KMS-11 (cell line): ENCODE results near the gene RFTN1.

ENCODE experiments used
- H2AFZ ChIP-seq: fragments of 200-600 bp; sonication (generic); 2 replicates; pipeline ENCODE4 v1.6.1; 2016; ENCODE audit warnings: antibody characterized with exemption, mixed run types, low read depth
- H3K27ac ChIP-seq: fragments of 200-600 bp; sonication (generic); 2 replicates; pipeline ENCODE4 v1.6.1; 2016; ENCODE audit warnings: mild to moderate bottlenecking, mixed run types
- H3K27me3 ChIP-seq: fragments of 200-600 bp; sonication (generic); 2 replicates; pipeline ENCODE4 v1.6.1; 2017; ENCODE audit warnings: mild to moderate bottlenecking, low read depth, mixed run types, moderate library complexity; ENCODE audit not compliant: insufficient read depth
- H3K36me3 ChIP-seq: fragments of 200-600 bp; sonication (generic); 2 replicates; pipeline ENCODE4 v1.6.1; 2017; ENCODE audit warnings: mild to moderate bottlenecking, mixed run types; ENCODE audit not compliant: insufficient read depth
- H3K4me1 ChIP-seq: fragments of 200-600 bp; sonication (generic); 2 replicates; pipeline ENCODE4 v1.6.1; 2016; ENCODE audit warnings: mild to moderate bottlenecking, low read depth, mixed run types; ENCODE audit not compliant: poor library complexity, severe bottlenecking
- H3K4me2 ChIP-seq: fragments of 200-600 bp; sonication (generic); 2 replicates; pipeline ENCODE4 v1.7.0; 2016; ENCODE audit warnings: mild to moderate bottlenecking, mixed run types
- H3K4me3 ChIP-seq: fragments of 200-600 bp; sonication (generic); IDR thresholded peaks from 2 replicates; pipeline ENCODE4 v1.6.1; 2017; ENCODE audit warnings: low read depth, low read length, mixed read lengths; ENCODE audit not compliant: insufficient read depth
- H3K79me2 ChIP-seq: fragments of 200-600 bp; sonication (generic); 2 replicates; pipeline ENCODE4 v1.6.1; 2016; ENCODE audit warnings: low read depth, mixed run types; ENCODE audit not compliant: insufficient read depth
- H3K9ac ChIP-seq: fragments of 200-600 bp; sonication (generic); 2 replicates; pipeline ENCODE4 v1.6.1; 2016; ENCODE audit warnings: mild to moderate bottlenecking, mixed run types
- H4K20me1 ChIP-seq: fragments of 200-600 bp; sonication (generic); 2 replicates; pipeline ENCODE4 v1.6.1; 2016; ENCODE audit warnings: mild to moderate bottlenecking, mixed run types; ENCODE audit not compliant: insufficient read depth
- TF ChIP-seq, protein P1 (sequence below): fragments of 200-600 bp; sonication (generic); conservative IDR thresholded peaks from 2 replicates; pipeline ENCODE4 v1.6.1; 2017; ENCODE audit warnings: low read depth, mild to moderate bottlenecking, antibody characterized with exemption, low read length, moderate library complexity, mixed read lengths

The RFTN1 gene

GRCh38 chr3:16378415-16378814 is 135.1 kb downstream of the RFTN1 start:
- Histone ChIP-seq H3K4me1 (no peaks in the 10 kb centered on the region), H3K79me2 (no peaks in the 10 kb centered on the region), H3K9ac (no peak overlapping the region), H3K27ac (no peak overlapping the region), H3K4me3 (no peak overlapping the region), H3K4me2 (no peak overlapping the region), H3K27me3 (no peaks in the 10 kb centered on the region), H4K20me1 (no peaks in the 10 kb centered on the region), H2AFZ (no peak overlapping the region), H3K36me3 (no peaks in the 10 kb centered on the region)
- TF ChIP-seq, protein P1, sequence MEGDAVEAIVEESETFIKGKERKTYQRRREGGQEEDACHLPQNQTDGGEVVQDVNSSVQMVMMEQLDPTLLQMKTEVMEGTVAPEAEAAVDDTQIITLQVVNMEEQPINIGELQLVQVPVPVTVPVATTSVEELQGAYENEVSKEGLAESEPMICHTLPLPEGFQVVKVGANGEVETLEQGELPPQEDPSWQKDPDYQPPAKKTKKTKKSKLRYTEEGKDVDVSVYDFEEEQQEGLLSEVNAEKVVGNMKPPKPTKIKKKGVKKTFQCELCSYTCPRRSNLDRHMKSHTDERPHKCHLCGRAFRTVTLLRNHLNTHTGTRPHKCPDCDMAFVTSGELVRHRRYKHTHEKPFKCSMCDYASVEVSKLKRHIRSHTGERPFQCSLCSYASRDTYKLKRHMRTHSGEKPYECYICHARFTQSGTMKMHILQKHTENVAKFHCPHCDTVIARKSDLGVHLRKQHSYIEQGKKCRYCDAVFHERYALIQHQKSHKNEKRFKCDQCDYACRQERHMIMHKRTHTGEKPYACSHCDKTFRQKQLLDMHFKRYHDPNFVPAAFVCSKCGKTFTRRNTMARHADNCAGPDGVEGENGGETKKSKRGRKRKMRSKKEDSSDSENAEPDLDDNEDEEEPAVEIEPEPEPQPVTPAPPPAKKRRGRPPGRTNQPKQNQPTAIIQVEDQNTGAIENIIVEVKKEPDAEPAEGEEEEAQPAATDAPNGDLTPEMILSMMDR, result no peak

GRCh38 chr3:16377847-16378302 is 135.6 kb downstream of the RFTN1 start:
- no peaks in the 10 kb centered on the region for H3K79me2 ChIP-seq
- H3K9ac ChIP-seq, result no peak overlapping the region
- no peaks in the 10 kb centered on the region for H4K20me1 ChIP-seq
- H3K27ac ChIP-seq, result no peak overlapping the region
- H3K36me3 ChIP-seq, result no peaks in the 10 kb centered on the region
- no peak overlapping the region for H3K4me2 ChIP-seq
- TF ChIP-seq, protein P1, result no peak
- H3K4me3 ChIP-seq, result no peak overlapping the region
- H3K4me1 ChIP-seq, result no peaks in the 10 kb centered on the region
- no peak overlapping the region for H2AFZ ChIP-seq
- no peaks in the 10 kb centered on the region for H3K27me3 ChIP-seq

DNA sequence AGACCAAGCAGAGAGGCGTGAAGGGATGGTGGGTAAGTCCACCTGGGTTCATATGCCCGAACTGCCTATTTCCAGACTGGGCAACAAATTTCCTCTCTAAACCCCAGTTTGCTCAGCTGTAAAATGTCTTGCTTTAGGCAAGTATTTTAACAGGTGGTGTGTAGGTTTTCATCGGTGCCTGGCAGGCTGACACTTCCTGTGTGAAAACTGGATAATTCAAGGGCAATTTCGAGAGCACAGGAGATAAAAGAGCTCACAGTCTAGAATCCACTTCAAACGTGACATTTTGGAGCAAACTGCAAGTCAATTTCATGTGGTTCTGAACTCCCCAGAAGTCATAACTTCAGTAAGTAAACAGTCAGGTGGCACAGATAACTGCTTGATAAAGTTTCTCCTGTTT is 136.3 kb downstream of the RFTN1 start:
- Histone ChIP-seq H3K4me1 (no peaks in the 10 kb centered on the region), H2AFZ (no peak overlapping the region), H3K4me3 (no peak overlapping the region), H3K4me2 (no peak overlapping the region), H3K27ac (no peak overlapping the region), H4K20me1 (no peaks in the 10 kb centered on the region), H3K36me3 (no peaks in the 10 kb centered on the region), H3K79me2 (no peaks in the 10 kb centered on the region), H3K9ac (no peak overlapping the region), H3K27me3 (no peaks in the 10 kb centered on the region)
- TF ChIP-seq, protein P1, result no peak

- H2AFZ ChIP-seq, result no peak overlapping the region
- no peaks in the 10 kb centered on the region for H3K27me3 ChIP-seq
- no peaks in the 10 kb centered on the region for H4K20me1 ChIP-seq
- TF ChIP-seq, protein P1, result no peak
- H3K4me2 ChIP-seq, result no peak overlapping the region
- no peak overlapping the region for H3K9ac ChIP-seq
- H3K36me3 ChIP-seq, result no peaks in the 10 kb centered on the region
- no peak overlapping the region for H3K4me3 ChIP-seq
- no peaks in the 10 kb centered on the region for H3K79me2 ChIP-seq
- H3K27ac ChIP-seq, result no peak overlapping the region
- H3K4me1 ChIP-seq, result no peaks in the 10 kb centered on the region
Observed at GRCh38 chr3:16375891-16376290, 137.6 kb downstream of the RFTN1 start.

GRCh38 chr3:16374935-16375245 is 138.6 kb downstream of the RFTN1 start:
- no peak overlapping the region for H3K27ac ChIP-seq
- no peak overlapping the region for H2AFZ ChIP-seq
- H4K20me1 ChIP-seq, result no peaks in the 10 kb centered on the region
- no peak overlapping the region for H3K4me2 ChIP-seq
- H3K36me3 ChIP-seq, result no peaks in the 10 kb centered on the region
- TF ChIP-seq, protein P1, result no peak
- H3K9ac ChIP-seq, result no peak overlapping the region
- H3K27me3 ChIP-seq, result no peaks in the 10 kb centered on the region
- no peaks in the 10 kb centered on the region for H3K79me2 ChIP-seq
- no peak overlapping the region for H3K4me3 ChIP-seq
- no peaks in the 10 kb centered on the region for H3K4me1 ChIP-seq
